HG03575 (cell line): Measurements from ENCODE around the gene NOX5.

ENCODE experiments used
- ATAC-seq: cut with Tn5 transposase; IDR thresholded peaks from one replicate; pipeline ENCODE4 v1.9.1; 2021; ENCODE audit not compliant: unreplicated experiment, insufficient number of reproducible peaks, low FRiP score; ENCODE audit errors: extremely low read depth

Gene NOX5

GRCh38 chr15:69089258-69089657, 74.8 kb downstream of the NOX5 start:
- no peak for ATAC-seq

GRCh38 chr15:69090197-69090948, 75.9 kb downstream of the NOX5 start:
- no peak for ATAC-seq

GRCh38 chr15:69091654-69092053, 77.2 kb downstream of the NOX5 start:
- ATAC-seq, result no peak

- no peak for ATAC-seq
These were observed 77.7 kb downstream of the NOX5 start for GRCh38 chr15:69092159-69092558.

DNA sequence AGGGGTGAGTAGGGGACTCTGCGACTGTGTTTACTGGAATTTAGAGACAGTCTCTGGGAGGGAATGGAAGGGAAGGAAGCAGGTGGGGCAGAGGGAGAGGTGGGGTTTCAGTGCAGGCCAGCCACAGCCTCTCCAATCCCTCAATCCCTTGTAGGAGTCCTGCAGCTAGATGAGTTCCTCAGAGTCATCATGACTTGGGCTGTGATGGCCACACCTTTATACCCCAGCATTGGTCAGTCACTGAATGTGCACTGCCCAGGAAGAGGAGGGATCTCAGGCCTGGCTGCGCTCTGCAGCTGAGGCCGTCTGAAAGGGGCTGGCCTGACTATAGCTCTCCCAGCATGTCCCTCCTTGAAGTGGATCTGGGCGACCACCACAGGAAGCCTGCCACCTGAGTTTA, 78.6 kb downstream of the NOX5 start:
- ATAC-seq, result no peak

DNA sequence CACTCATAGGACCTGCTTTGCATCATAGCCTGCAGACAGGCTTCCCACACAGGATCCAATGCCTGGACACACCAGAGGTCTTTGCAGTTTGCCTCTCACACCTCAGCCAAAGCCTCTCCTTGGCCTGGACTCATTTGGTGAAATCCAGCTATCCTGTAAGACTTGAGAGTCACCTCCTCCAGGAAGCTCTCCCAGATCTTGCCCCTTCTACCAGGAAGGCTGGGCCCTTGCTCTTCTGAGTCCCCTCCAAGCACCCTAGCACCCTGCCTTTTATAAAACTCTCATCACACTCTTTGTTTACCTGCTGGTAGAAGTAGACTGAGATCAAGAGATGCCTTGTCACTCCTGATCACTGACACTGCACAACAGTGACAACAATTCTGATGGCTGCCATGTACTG, 79.1 kb downstream of the NOX5 start:
- ATAC-seq, result no peak

DNA sequence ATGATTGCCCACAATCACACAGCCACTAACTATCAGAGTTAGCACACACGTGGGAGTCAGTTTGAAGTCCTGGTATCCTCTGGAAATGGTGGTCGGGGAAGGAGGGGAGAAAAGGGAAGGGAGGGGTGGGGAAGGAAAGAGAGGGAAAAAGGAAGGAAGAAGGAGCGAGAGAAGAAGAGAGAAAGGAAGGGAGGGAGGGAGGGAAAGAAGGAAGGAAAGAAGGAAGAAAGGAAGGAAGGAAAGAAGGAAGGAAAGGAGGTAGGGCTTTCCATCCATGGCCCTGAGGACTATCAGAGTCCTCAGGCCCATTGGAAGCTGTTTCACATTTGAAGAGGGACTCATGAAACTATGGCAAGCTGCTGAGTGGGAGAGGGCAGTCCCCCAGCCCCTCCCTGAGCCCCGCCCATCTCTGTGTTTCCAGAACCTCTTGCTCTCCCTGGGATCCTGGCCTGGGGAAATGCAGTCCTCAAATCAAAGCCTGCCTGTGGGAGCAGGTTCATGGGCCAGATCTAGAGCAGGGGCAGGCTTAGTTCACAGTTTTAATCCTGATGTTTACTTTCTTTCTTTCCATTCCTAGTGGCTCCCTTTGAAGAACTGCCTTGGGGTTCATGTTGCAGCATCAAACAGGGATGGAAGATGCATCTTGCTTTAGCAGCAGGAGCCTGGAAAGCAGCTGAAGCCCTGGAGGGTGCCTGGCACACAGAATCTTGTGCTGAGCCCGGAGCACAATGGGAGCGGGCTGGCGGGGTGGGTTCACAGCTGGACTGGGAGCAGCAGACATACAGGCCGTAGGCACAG, 79.8 kb downstream of the NOX5 start:
- ATAC-seq, result no peak

DNA sequence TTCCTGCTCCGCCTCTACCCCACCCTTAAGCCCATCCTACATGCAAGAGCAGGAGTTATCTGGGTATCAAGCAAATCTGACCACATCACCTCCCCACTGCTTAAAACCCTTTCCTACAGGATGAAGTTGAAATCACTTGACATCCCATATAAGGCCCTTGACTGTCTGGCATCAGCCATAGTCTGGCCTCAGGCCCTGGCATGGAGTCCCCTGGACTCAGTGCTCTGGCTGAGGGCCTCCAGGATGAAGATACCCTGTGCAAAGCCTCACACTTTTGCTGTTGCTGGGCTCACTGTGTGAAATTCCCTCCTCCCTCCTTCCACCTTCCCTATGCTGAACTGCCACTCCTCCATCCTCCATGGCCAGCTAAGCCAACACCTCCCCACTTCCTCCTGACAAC, 80.8 kb downstream of the NOX5 start:
- no peak for ATAC-seq

DNA sequence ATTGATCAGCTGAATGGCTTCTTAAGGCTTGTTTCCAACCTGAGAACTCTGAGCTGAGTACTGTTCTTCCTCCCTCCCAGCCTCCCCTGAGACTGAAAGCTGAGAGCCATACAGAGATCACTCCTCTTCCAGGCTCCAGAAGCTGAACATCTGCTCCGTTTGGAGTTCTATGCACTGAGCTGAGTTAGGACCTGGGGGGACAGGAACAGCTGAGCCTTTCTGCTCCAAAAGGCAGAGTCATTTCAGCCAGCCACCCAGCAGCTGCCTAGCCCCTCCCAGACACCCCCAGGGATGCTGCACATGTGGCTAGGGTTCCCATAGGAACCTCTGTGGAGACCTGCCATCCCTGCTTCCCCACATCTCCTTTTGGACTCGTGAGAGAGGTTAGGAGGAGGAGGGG, 81.7 kb downstream of the NOX5 start:
- ATAC-seq, result no peak

- ATAC-seq, result no peak
These were observed 82.1 kb downstream of the NOX5 start for GRCh38 chr15:69096626-69097025.

GRCh38 chr15:69098771-69099170, 84.3 kb downstream of the NOX5 start:
- ATAC-seq, result no peak

DNA sequence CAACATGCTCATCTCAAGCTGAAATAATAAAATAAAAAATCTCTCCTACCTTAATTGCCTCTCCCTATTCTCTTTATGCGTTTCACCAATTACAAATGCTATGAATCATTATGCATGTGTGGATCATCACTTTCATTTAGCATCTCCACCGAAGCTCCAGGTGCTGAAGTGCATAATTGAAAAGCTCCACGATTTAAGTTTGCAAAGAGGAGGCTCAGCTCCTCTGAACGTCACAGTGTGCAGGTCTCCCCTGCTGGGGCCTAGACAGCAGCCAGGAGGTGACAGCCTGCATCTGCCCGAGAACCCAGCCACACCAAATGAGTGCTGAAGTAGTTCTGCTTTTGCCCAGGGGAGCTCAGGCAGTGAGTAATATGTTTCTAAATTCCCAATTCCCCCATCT, 85.4 kb downstream of the NOX5 start:
- ATAC-seq, result no peak

DNA sequence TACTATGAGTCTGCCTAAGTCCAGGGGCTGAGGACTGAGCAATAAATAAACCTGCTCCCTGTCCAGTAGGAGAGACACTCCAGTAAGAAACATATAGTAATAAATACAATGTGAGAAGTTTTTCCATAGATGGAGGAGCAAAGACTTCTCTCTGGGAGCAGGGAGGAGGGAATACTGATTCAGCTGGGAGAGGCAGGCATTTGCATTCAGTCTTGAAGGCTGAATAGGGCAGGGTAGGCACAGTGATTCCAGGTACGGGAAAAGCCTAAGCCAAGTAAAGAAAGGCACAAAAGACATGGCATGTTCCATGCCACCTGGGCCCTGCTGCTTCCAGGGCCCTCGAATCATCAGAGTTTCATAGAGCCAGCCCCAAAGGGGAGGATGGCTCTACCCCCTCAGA, 86.3 kb downstream of the NOX5 start:
- no peak for ATAC-seq

- no peak for ATAC-seq
These were observed 89.7 kb downstream of the NOX5 start for GRCh38 chr15:69104050-69104750.

DNA sequence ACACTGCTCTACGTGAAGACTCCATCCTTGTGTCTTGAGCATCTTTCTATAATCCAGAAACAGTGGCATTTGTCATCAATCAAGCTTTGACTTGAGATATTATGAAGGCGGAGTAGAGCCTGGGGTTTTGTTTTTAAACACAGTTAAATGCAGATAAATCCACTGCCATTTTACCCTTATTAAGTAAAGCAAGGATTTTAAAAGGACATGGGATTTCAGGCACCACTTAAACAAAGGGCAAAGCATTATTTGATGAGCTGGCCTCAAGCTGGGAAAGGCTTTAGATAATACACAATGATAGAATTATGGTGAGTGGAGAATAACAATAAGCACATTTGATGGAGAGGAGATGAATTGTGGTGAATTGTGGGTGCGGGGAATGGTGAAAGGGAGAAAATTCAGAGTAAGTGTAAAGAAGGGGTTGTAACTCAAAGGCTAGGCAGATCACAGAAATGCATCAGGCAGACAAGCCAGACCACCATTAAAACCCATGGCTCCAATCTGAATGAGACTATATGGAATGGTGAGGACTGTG, 91.0 kb downstream of the NOX5 start:
- no peak for ATAC-seq

DNA sequence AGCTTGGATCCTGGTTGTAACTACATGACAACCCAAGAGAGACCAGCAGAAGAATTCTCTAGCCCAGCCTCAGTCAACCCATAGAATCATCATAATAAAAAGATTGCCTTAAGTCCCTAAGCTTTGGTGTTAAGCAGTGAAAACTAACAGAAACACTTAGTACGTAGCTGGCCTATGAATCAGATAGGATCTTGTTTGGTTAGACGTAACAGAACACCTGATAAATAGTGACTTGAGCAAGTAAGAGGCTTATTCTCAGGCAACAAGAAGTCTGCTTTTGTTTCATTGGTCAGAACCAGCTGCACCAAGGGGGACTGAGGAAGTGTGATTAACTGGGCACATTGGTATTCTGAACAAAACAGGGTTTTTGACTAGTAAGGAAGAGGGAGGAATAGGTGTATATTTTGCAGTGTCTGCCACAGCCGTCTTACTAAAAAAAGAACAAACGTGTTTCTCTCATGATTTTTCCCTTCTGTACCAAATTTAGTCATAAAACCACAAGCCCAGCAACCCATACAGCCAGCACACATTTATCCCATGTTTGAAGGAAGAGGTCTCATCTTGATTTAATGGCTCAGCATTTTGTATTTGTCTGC, 92.6 kb downstream of the NOX5 start:
- ATAC-seq, result no peak
